Measurements from ENCODE around the gene FANCG.

FANCG gene

GRCh38 chr9:35074791-35075190 lies 5.0 kb downstream of the FANCG start:
- Histone ChIP-seq H3K27me3 (ENCODE audit: control insufficient read depth in 1 of 2, insufficient read depth in 1 of 2, low read length in 2 of 2) (no peaks in the 10 kb centered on the region), H3K9ac (ENCODE audit: low read length) (no peak overlapping the region), H2BK15ac (ENCODE audit: low read depth, poor library complexity, severe bottlenecking) (no peak overlapping the region), H4K8ac (ENCODE audit: low read length) (no peak overlapping the region), H2AK5ac (ENCODE audit: low read length, severe bottlenecking) (no peak overlapping the region), H3K4me3 (ENCODE audit: insufficient read depth in 1 of 2, low read depth in 1 of 2, low read length in 2 of 2) (no peak overlapping the region), H3K18ac (ENCODE audit: low read depth in 1 of 2, low read length in 2 of 2) (no peak overlapping the region), H3K23ac (ENCODE audit: low read length in 2 of 2) (no peak overlapping the region), H3K79me1 (replicated peaks; ENCODE audit: low read length, poor library complexity, severe bottlenecking) (peaks cover 44% of the 10 kb centered on the region), H2AFZ (ENCODE audit: low read depth, low read length) (no peak overlapping the region), H3K27ac (ENCODE audit: low read length, poor library complexity, severe bottlenecking) (no peak overlapping the region), H3K36me3 (ENCODE audit: control insufficient read depth in 1 of 2, insufficient read depth in 2 of 2, low read depth in 1 of 2, low read length in 2 of 2) (peaks cover 36 to 40% of the 10 kb centered on the region in 2 experiments), H2BK12ac (ENCODE audit: low read length in 2 of 2) (no peak overlapping the region), H4K91ac (ENCODE audit: low read length) (no peak overlapping the region), H3K9me3 (ENCODE audit: control insufficient read depth, low read length) (no peaks in the 10 kb centered on the region), H3K4me2 (ENCODE audit: low read length, poor library complexity, severe bottlenecking) (no peak overlapping the region), H3K4me1 (ENCODE audit: control insufficient read depth, insufficient read depth, low read depth, low read length) (peaks cover 17% of the 10 kb centered on the region), H3K14ac (ENCODE audit: low read length in 2 of 2) (no peak overlapping the region), H2BK5ac (ENCODE audit: low read depth, low read length, poor library complexity, severe bottlenecking) (no peak overlapping the region), H2BK120ac (ENCODE audit: low read depth, low read length) (no peak overlapping the region), H3K4ac (ENCODE audit: low read depth in 1 of 2, low read length in 2 of 2) (no peak overlapping the region)
- WGBS: 97% methylated on average over 8 of the region's 8 CpGs
- no peak for DNase-seq

- WGBS: 98% methylated on average over 6 of the region's 6 CpGs
Measured at GRCh38 chr9:35074141-35074540, 5.6 kb downstream of the FANCG start.

GRCh38 chr9:35073279-35073612 lies 6.5 kb downstream of the FANCG start:
- H3K4me3 ChIP-seq (ENCODE audit: insufficient read depth in 1 of 2, low read depth in 1 of 2, low read length in 2 of 2): peak overlapping the region in 1 of 2 experiments; percentile 60
- H3K9me3 ChIP-seq (ENCODE audit: control insufficient read depth, low read length): no peaks in the 10 kb centered on the region
- peak overlapping the region; percentile 73 for H2AK5ac ChIP-seq (ENCODE audit: low read length, severe bottlenecking)
- peak overlapping the region; percentile 69 to 93 for H3K4ac ChIP-seq (ENCODE audit: low read depth in 1 of 2, low read length in 2 of 2)
- H3K27me3 ChIP-seq (ENCODE audit: control insufficient read depth in 1 of 2, insufficient read depth in 1 of 2, low read length in 2 of 2): no peaks in the 10 kb centered on the region
- peak overlapping the region; percentile 67 for H3K9ac ChIP-seq (ENCODE audit: low read length)
- H2BK15ac ChIP-seq (ENCODE audit: low read depth, poor library complexity, severe bottlenecking): no peak overlapping the region
- H2AFZ ChIP-seq (ENCODE audit: low read depth, low read length): no peak overlapping the region
- WGBS: 100% methylated on average over 2 of the region's 2 CpGs
- peak overlapping the region; percentile 87 for H4K91ac ChIP-seq (ENCODE audit: low read length)
- H3K4me2 ChIP-seq (ENCODE audit: low read length, poor library complexity, severe bottlenecking): no peak overlapping the region
- peak overlapping the region in 1 of 2 experiments; percentile 45 for H2BK12ac ChIP-seq (ENCODE audit: low read length in 2 of 2)
- no peak overlapping the region for H3K23ac ChIP-seq (ENCODE audit: low read length in 2 of 2)
- H3K79me1 ChIP-seq (replicated peaks; ENCODE audit: low read length, poor library complexity, severe bottlenecking): peaks cover 36% of the 10 kb centered on the region
- H3K14ac ChIP-seq (ENCODE audit: low read length in 2 of 2): no peak overlapping the region
- no peak for DNase-seq
- H2BK5ac ChIP-seq (ENCODE audit: low read depth, low read length, poor library complexity, severe bottlenecking): no peak overlapping the region
- peaks cover 36 to 48% of the 10 kb centered on the region in 2 experiments for H3K36me3 ChIP-seq (ENCODE audit: control insufficient read depth in 1 of 2, insufficient read depth in 2 of 2, low read depth in 1 of 2, low read length in 2 of 2)
- H2BK120ac ChIP-seq (ENCODE audit: low read depth, low read length): no peak overlapping the region
- peak overlapping the region in 1 of 2 experiments; percentile 58 for H3K18ac ChIP-seq (ENCODE audit: low read depth in 1 of 2, low read length in 2 of 2)
- H3K27ac ChIP-seq (ENCODE audit: low read length, poor library complexity, severe bottlenecking): peak overlapping the region; percentile 82
- peaks cover 13% of the 10 kb centered on the region for H3K4me1 ChIP-seq (ENCODE audit: control insufficient read depth, insufficient read depth, low read depth, low read length)
- H4K8ac ChIP-seq (ENCODE audit: low read length): peak overlapping the region; percentile 99

More at GRCh38 chr9:35074141-35074540, 5.6 kb downstream of the FANCG start:
- no peak overlapping the region for H2BK15ac ChIP-seq (ENCODE audit: low read depth, poor library complexity, severe bottlenecking)
- H2AFZ ChIP-seq (ENCODE audit: low read depth, low read length): no peak overlapping the region
- no peak overlapping the region for H3K18ac ChIP-seq (ENCODE audit: low read depth in 1 of 2, low read length in 2 of 2)
- no peak overlapping the region for H3K4ac ChIP-seq (ENCODE audit: low read depth in 1 of 2, low read length in 2 of 2)
- no peak overlapping the region for H2BK120ac ChIP-seq (ENCODE audit: low read depth, low read length)
- H2BK5ac ChIP-seq (ENCODE audit: low read depth, low read length, poor library complexity, severe bottlenecking): no peak overlapping the region
- H3K27me3 ChIP-seq (ENCODE audit: control insufficient read depth in 1 of 2, insufficient read depth in 1 of 2, low read length in 2 of 2): no peaks in the 10 kb centered on the region
- peak overlapping the region; percentile 73 for H2AK5ac ChIP-seq (ENCODE audit: low read length, severe bottlenecking)
- no peak overlapping the region for H3K23ac ChIP-seq (ENCODE audit: low read length in 2 of 2)
- no peak overlapping the region for H3K14ac ChIP-seq (ENCODE audit: low read length in 2 of 2)
- H2BK12ac ChIP-seq (ENCODE audit: low read length in 2 of 2): peak overlapping the region in 1 of 2 experiments; percentile 18
- DNase-seq: no peak
- H3K79me1 ChIP-seq (replicated peaks; ENCODE audit: low read length, poor library complexity, severe bottlenecking): peaks cover 43% of the 10 kb centered on the region
- peaks cover 36 to 41% of the 10 kb centered on the region in 2 experiments for H3K36me3 ChIP-seq (ENCODE audit: control insufficient read depth in 1 of 2, insufficient read depth in 2 of 2, low read depth in 1 of 2, low read length in 2 of 2)
- H4K8ac ChIP-seq (ENCODE audit: low read length): peak overlapping the region; percentile 13
- H3K4me2 ChIP-seq (ENCODE audit: low read length, poor library complexity, severe bottlenecking): no peak overlapping the region
- H3K9ac ChIP-seq (ENCODE audit: low read length): no peak overlapping the region
- H3K4me3 ChIP-seq (ENCODE audit: insufficient read depth in 1 of 2, low read depth in 1 of 2, low read length in 2 of 2): no peak overlapping the region
- H4K91ac ChIP-seq (ENCODE audit: low read length): peak overlapping the region; percentile 55
- H3K27ac ChIP-seq (ENCODE audit: low read length, poor library complexity, severe bottlenecking): no peak overlapping the region
- peaks cover 16% of the 10 kb centered on the region for H3K4me1 ChIP-seq (ENCODE audit: control insufficient read depth, insufficient read depth, low read depth, low read length)
- no peaks in the 10 kb centered on the region for H3K9me3 ChIP-seq (ENCODE audit: control insufficient read depth, low read length)

- Histone ChIP-seq H3K27me3 (ENCODE audit: control insufficient read depth in 1 of 2, insufficient read depth in 1 of 2, low read length in 2 of 2) (no peaks in the 10 kb centered on the region), H3K18ac (ENCODE audit: low read depth in 1 of 2, low read length in 2 of 2) (peak within 1 kb of the TSS; percentile 96 to 98), H3K4me1 (ENCODE audit: control insufficient read depth, insufficient read depth, low read depth, low read length) (peaks cover 9% of the 10 kb centered on the region), H2BK120ac (ENCODE audit: low read depth, low read length) (peak within 1 kb of the TSS; percentile 93), H3K23ac (ENCODE audit: low read length in 2 of 2) (peak within 1 kb of the TSS; percentile 73 to 97), H3K79me1 (replicated peaks; ENCODE audit: low read length, poor library complexity, severe bottlenecking) (peaks cover 33% of the 10 kb centered on the region), H3K4me2 (ENCODE audit: low read length, poor library complexity, severe bottlenecking) (peak within 1 kb of the TSS; percentile 92), H2BK15ac (ENCODE audit: low read depth, poor library complexity, severe bottlenecking) (peak within 1 kb of the TSS; percentile 91), H2AFZ (ENCODE audit: low read depth, low read length) (peak within 1 kb of the TSS; percentile 66), H2BK5ac (ENCODE audit: low read depth, low read length, poor library complexity, severe bottlenecking) (peak within 1 kb of the TSS; percentile 99), H3K4ac (ENCODE audit: low read depth in 1 of 2, low read length in 2 of 2) (peak within 1 kb of the TSS; percentile 98 to 99), H3K36me3 (ENCODE audit: control insufficient read depth in 1 of 2, insufficient read depth in 2 of 2, low read depth in 1 of 2, low read length in 2 of 2) (peaks cover 41 to 54% of the 10 kb centered on the region in 2 experiments), H3K14ac (ENCODE audit: low read length in 2 of 2) (peak within 1 kb of the TSS; percentile 68 to 99), H3K9ac (ENCODE audit: low read length) (peak within 1 kb of the TSS; percentile 99), H4K8ac (ENCODE audit: low read length) (peak within 1 kb of the TSS; percentile 99), H3K9me3 (ENCODE audit: control insufficient read depth, low read length) (no peaks in the 10 kb centered on the region), H4K91ac (ENCODE audit: low read length) (peak within 1 kb of the TSS; percentile 99), H2BK12ac (ENCODE audit: low read length in 2 of 2) (peak within 1 kb of the TSS; percentile 45 to 75), H3K27ac (ENCODE audit: low read length, poor library complexity, severe bottlenecking) (peak within 1 kb of the TSS; percentile 94), H3K4me3 (ENCODE audit: insufficient read depth in 1 of 2, low read depth in 1 of 2, low read length in 2 of 2) (peak within 1 kb of the TSS; percentile 96), H2AK5ac (ENCODE audit: low read length, severe bottlenecking) (peak within 1 kb of the TSS; percentile 73)
- 6% methylated on average over 54 of the region's 54 CpGs for WGBS
- peak; percentile 100 for DNase-seq
Measured at GRCh38 chr9:35072461-35073278, 7.1 kb downstream of the FANCG start, which contains the start of gene VCP. Gene VCP (minus strand): TSS chr9:35072625. CDS start chr9:35072353, 272 bp downstream.

Measured in mesenchymal stem cell (in vitro differentiated cells and primary cell).